Osteoblast (primary cell): Measurements from ENCODE around the gene ATXN2. TPM values are rescaled to one million over a fixed set of nuclear protein-coding genes. Genes with fewer than 3 reads are reported as not detected.

Experiments
- DNase-seq: peaks from one replicate; pipeline ENCODE4 v3.0.0; 2011; ENCODE audit warnings: low spot score, mixed read lengths; ENCODE audit not compliant: insufficient read length; ENCODE audit errors: missing footprints
- H2AFZ ChIP-seq: 2 replicates; pipeline ENCODE4 v1.6.0; 2011; ENCODE audit warnings: mild to moderate bottlenecking, low read length
- H3K27ac ChIP-seq: 2 replicates; pipeline ENCODE4 v1.5.1; 2011; ENCODE audit warnings: mild to moderate bottlenecking, low read depth, low read length, moderate library complexity
- H3K27me3 ChIP-seq: 2 replicates; pipeline ENCODE4 v1.6.0; 2012; ENCODE audit warnings: mild to moderate bottlenecking, control low read depth, inconsistent platforms, low read length, moderate library complexity; ENCODE audit not compliant: insufficient read depth
- H3K36me3 ChIP-seq: 2 replicates; pipeline ENCODE4 v1.5.1; 2011; ENCODE audit warnings: mild to moderate bottlenecking, low read length, control low read depth, moderate library complexity; ENCODE audit not compliant: insufficient read depth
- H3K4me1 ChIP-seq: 2 replicates; pipeline ENCODE4 v1.5.1; 2011; ENCODE audit warnings: mild to moderate bottlenecking, low read length, control low read depth, moderate library complexity; ENCODE audit not compliant: insufficient read depth
- H3K4me2 ChIP-seq: 2 replicates; pipeline ENCODE4 v1.6.0; 2011; ENCODE audit warnings: mild to moderate bottlenecking, low read length; ENCODE audit not compliant: insufficient read depth
- H3K4me3 ChIP-seq: fragments of 200-600 bp; sonication (generic); 3 replicates; pipeline ENCODE4 v1.5.1; 2012; ENCODE audit warnings: mild to moderate bottlenecking, low read length, inconsistent platforms; ENCODE audit not compliant: insufficient read depth
- H3K79me2 ChIP-seq: 2 replicates; pipeline ENCODE4 v1.6.0; 2012; ENCODE audit warnings: mild to moderate bottlenecking, low read length, control low read depth, inconsistent platforms; ENCODE audit not compliant: insufficient read depth
- H3K9me3 ChIP-seq: 2 replicates; pipeline ENCODE4 v1.5.1; 2011; ENCODE audit warnings: low read depth, low read length, control low read depth
- H4K20me1 ChIP-seq: 2 replicates; pipeline ENCODE4 v1.6.0; 2012; ENCODE audit warnings: mild to moderate bottlenecking, low read length, control low read depth; ENCODE audit not compliant: insufficient read depth
- CTCF ChIP-seq: IDR thresholded peaks from 2 replicates; pipeline ENCODE4 v1.5.1; 2011; ENCODE audit warnings: mild to moderate bottlenecking, low read depth, low read length, moderate library complexity; ENCODE audit errors: extremely low read depth
- total RNA-seq: library from RNA; depleted of rRNA; stranded (reverse); fragments of >200 nt; gene quantifications from 2 replicates; pipeline ENCODE4 v1.2.3, GENCODE V29; 2012

The ATXN2 gene
- total RNA-seq, 1 donor: 39.4 TPM

GRCh38 chr12:111458546-111459172, 140.5 kb downstream of the ATXN2 start:
- no peaks in the 10 kb centered on the region for H3K9me3 ChIP-seq
- no peak overlapping the region for H2AFZ ChIP-seq
- peak; percentile 9 for DNase-seq
- no peak overlapping the region for H3K4me2 ChIP-seq
- H3K4me3 ChIP-seq: no peak overlapping the region
- H3K4me1 ChIP-seq: peaks cover 25% of the 10 kb centered on the region
- H4K20me1 ChIP-seq: peaks cover 15% of the 10 kb centered on the region
- peak overlapping the region; percentile 2 for H3K27ac ChIP-seq
- no peaks in the 10 kb centered on the region for H3K27me3 ChIP-seq
- H3K36me3 ChIP-seq: peaks cover 59% of the 10 kb centered on the region
- no peak for TF ChIP-seq CTCF
- peaks cover 39% of the 10 kb centered on the region for H3K79me2 ChIP-seq

GRCh38 chr12:111457577-111457976, 141.5 kb downstream of the ATXN2 start:
- H3K79me2 ChIP-seq: peaks cover 35% of the 10 kb centered on the region
- peak; percentile 18 for DNase-seq

GRCh38 chr12:111457071-111457470, 142.0 kb downstream of the ATXN2 start:
- Histone ChIP-seq H3K4me2 (no peak overlapping the region), H2AFZ (no peak overlapping the region), H3K4me3 (no peak overlapping the region), H4K20me1 (peaks cover 15% of the 10 kb centered on the region), H3K36me3 (peaks cover 73% of the 10 kb centered on the region), H3K9me3 (no peaks in the 10 kb centered on the region), H3K27ac (peak overlapping the region; percentile 15), H3K4me1 (peaks cover 18% of the 10 kb centered on the region), H3K27me3 (no peaks in the 10 kb centered on the region), H3K79me2 (peaks cover 33% of the 10 kb centered on the region)
- peak; percentile 34 for DNase-seq
- TF ChIP-seq CTCF: no peak

More at GRCh38 chr12:111457577-111457976, 141.5 kb downstream of the ATXN2 start:
- no peaks in the 10 kb centered on the region for H3K27me3 ChIP-seq
- peaks cover 22% of the 10 kb centered on the region for H3K4me1 ChIP-seq
- H3K36me3 ChIP-seq: peaks cover 68% of the 10 kb centered on the region
- H2AFZ ChIP-seq: no peak overlapping the region
- H3K4me3 ChIP-seq: no peak overlapping the region
- no peak overlapping the region for H3K4me2 ChIP-seq
- H4K20me1 ChIP-seq: peaks cover 15% of the 10 kb centered on the region
- no peaks in the 10 kb centered on the region for H3K9me3 ChIP-seq
- no peak for TF ChIP-seq CTCF
- H3K27ac ChIP-seq: no peak overlapping the region

- H3K36me3 ChIP-seq: peaks cover 83% of the 10 kb centered on the region
- H3K4me2 ChIP-seq: peak overlapping the region; percentile 12
- H3K27me3 ChIP-seq: no peaks in the 10 kb centered on the region
- no peak overlapping the region for H2AFZ ChIP-seq
- TF ChIP-seq CTCF: no peak
- no peak overlapping the region for H3K4me3 ChIP-seq
- H3K4me1 ChIP-seq: peaks cover 15% of the 10 kb centered on the region
- H3K27ac ChIP-seq: peak overlapping the region; percentile 67
- H4K20me1 ChIP-seq: peaks cover 20% of the 10 kb centered on the region
- peaks cover 31% of the 10 kb centered on the region for H3K79me2 ChIP-seq
- DNase-seq: peak; percentile 93
- no peaks in the 10 kb centered on the region for H3K9me3 ChIP-seq
Observed at GRCh38 chr12:111455448-111456320, 143.4 kb downstream of the ATXN2 start.
